ENCODE measurements around the gene FAM32A.
"Not testable (repeated sequence)": the region's sequence is repeated elsewhere in the genome, so short reads cannot be mapped to it uniquely, and the experiment has no call there.

The FAM32A gene

GRCh38 chr19:16164222-16164890 lies 20.9 kb upstream of the FAM32A start:
- no peak for DNase-seq

- no peak for DNase-seq
Observed at GRCh38 chr19:16166417-16166816, 18.8 kb upstream of the FAM32A start.

- DNase-seq = no peak
Observed at GRCh38 chr19:16167055-16167454, 18.2 kb upstream of the FAM32A start.

- DNase-seq = peak in 1 of 5 donors; percentile 39
Observed at GRCh38 chr19:16168465-16169081, 16.6 kb upstream of the FAM32A start.

GRCh38 chr19:16170134-16170533 lies 15.1 kb upstream of the FAM32A start:
- no peak for DNase-seq

- DNase-seq = no peak
Observed at GRCh38 chr19:16175954-16176353, 9.3 kb upstream of the FAM32A start.

- DNase-seq = not testable (repeated sequence)
Observed at GRCh38 chr19:16178866-16179265, 6.3 kb upstream of the FAM32A start.

- DNase-seq = no peak
Observed at GRCh38 chr19:16180611-16181010, 4.6 kb upstream of the FAM32A start.

- no peak for DNase-seq
Observed at GRCh38 chr19:16184665-16185122, 516 bp upstream of the FAM32A start.

GRCh38 chr19:16185768-16186123 lies 536 bp downstream of the FAM32A start:
- peak in 4 of 5 donors; percentile 16 to 37 (median 30) for DNase-seq

- no peak for DNase-seq
Observed at GRCh38 chr19:16188521-16188920, 3.3 kb downstream of the FAM32A start.

- DNase-seq = no peak
Observed at GRCh38 chr19:16190198-16190597, 5.0 kb downstream of the FAM32A start.

- no peak for DNase-seq
Observed at GRCh38 chr19:16190736-16191135, 5.5 kb downstream of the FAM32A start.

- DNase-seq = no peak
Observed at GRCh38 chr19:16191216-16191908, 6.2 kb downstream of the FAM32A start.

GRCh38 chr19:16193466-16193865 lies 8.3 kb downstream of the FAM32A start:
- DNase-seq = no peak

GRCh38 chr19:16197188-16197621 lies 12.0 kb downstream of the FAM32A start:
- no peak for DNase-seq

GRCh38 chr19:16197622-16198369 lies 12.6 kb downstream of the FAM32A start, which contains the start of gene AP1M1:
Gene AP1M1, plus strand, starts transcription at chr19:16197911. Its CDS starts 116 bp downstream, at chr19:16198027.
- peak; percentile 97 to 99 (median 98) for DNase-seq

- DNase-seq = no peak
Observed at GRCh38 chr19:16198370-16198651, 13.1 kb downstream of the FAM32A start.

GRCh38 chr19:16199275-16199932 lies 14.2 kb downstream of the FAM32A start:
- no peak for DNase-seq

GRCh38 chr19:16200038-16201010 lies 15.1 kb downstream of the FAM32A start:
- DNase-seq = no peak

GRCh38 chr19:16201011-16201391 lies 15.8 kb downstream of the FAM32A start:
- no peak for DNase-seq

Measured in T-helper 1 cell (primary cell).